Right lobe of liver (tissue), 4 donors: ENCODE results near the gene INPP5A.

Experiments
- POLR2A ChIP-seq: fragments of 450-650 bp; IDR thresholded peaks from one replicate; pipeline ENCODE4 v1.6.1; 2017; ENCODE audit warnings: antibody characterized with exemption, mild to moderate bottlenecking
- TF ChIP-seq, protein P1 (sequence below), 4 donors: fragments of 200-600 bp in 3 of 4; fragments of 450-650 bp in 1 of 4; IDR thresholded peaks; one replicate each; pipeline versions ENCODE4 v1.5.1 to v1.8.0; 2016 to 2022; ENCODE audit warnings: antibody characterized with exemption in 4 of 4, mild to moderate bottlenecking in 2 of 4
- donor health status: DM: no; HTN: no; CAD: no.
- donor health status: DM: no; HTN: no; CAD: no.
- donor health status: DM: no; HTN: yes; CAD: no.

DNA sequence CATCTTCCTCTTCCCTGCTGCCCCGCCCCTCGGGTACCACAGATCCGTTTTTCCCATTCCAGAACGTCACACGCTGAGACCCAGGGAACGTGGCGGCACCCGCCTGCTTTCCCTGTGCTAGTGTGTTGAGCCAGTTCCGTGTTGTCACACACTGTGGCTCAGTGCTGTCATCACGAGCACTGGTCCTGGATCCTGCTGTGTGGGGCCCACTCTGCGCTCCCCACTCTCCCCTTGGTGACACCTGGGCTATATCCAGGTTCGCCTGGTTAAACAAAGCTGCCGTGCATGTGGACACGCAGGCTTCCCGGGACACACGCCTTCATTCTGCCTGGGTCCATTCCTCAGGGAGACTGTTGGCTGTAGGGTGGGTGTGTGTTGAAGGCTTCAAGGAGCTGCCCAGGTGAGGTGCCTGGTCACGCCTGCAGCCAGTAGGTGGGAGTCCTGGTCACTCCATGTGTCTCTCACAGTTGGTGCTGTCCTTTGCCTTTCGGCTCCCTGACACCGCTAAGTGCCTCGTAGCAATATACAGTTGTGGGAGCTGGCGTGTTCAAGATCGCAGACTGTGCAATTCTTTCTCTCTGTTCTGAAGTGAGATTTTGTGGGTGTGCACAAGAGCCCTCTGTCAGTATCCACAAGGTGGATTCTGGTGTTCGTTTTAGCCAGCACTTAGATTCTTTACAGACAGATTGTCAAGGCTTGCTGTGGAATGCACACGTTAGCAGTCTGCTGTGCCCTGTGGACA lies 88.6 kb downstream of the INPP5A start:
- TF ChIP-seq, protein P1, sequence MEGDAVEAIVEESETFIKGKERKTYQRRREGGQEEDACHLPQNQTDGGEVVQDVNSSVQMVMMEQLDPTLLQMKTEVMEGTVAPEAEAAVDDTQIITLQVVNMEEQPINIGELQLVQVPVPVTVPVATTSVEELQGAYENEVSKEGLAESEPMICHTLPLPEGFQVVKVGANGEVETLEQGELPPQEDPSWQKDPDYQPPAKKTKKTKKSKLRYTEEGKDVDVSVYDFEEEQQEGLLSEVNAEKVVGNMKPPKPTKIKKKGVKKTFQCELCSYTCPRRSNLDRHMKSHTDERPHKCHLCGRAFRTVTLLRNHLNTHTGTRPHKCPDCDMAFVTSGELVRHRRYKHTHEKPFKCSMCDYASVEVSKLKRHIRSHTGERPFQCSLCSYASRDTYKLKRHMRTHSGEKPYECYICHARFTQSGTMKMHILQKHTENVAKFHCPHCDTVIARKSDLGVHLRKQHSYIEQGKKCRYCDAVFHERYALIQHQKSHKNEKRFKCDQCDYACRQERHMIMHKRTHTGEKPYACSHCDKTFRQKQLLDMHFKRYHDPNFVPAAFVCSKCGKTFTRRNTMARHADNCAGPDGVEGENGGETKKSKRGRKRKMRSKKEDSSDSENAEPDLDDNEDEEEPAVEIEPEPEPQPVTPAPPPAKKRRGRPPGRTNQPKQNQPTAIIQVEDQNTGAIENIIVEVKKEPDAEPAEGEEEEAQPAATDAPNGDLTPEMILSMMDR (IDR thresholded peaks at IDR 0.05): no peak
- TF ChIP-seq POLR2A: no peak
